Natural killer cell treated with Interleukin-12 subunit alpha and Interleukin-12 subunit beta and Interleukin-15 and Interleukin-18, amount 100 ng/mL, for 72 hours (primary cell): ENCODE data around the gene HDHD3. TPM values are rescaled to one million over a fixed set of nuclear protein-coding genes. Genes with fewer than 3 reads are reported as not detected.
"Not testable (repeated sequence)": the region's sequence is repeated elsewhere in the genome, so short reads cannot be mapped to it uniquely, and the experiment has no call there.

ENCODE experiments used
- ATAC-seq, 2 donors: fragments of 150-1000 bp; cut with Tn5 transposase in 1 of 2; sonication (Bioruptor Pico), chemical (Tn5 transposase) in 1 of 2; 2 replicates each; pipeline ENCODE4 v1.10.0; 2021
- DNase-seq: peaks from one replicate; pipeline ENCODE4 v3.0.0; 2022; ENCODE audit warnings: low spot score
- H3K27ac Mint-ChIP-seq, 2 donors: 1 replicate in 1 of 2; 2 replicates in 1 of 2; pipeline ENCODE4 v1.8.0; 2022; ENCODE audit warnings: mixed read lengths in 2 of 2, mild to moderate bottlenecking in 1 of 2, moderate library complexity in 1 of 2
- H3K27me3 Mint-ChIP-seq, 2 donors: 1 replicate in 1 of 2; 2 replicates in 1 of 2; pipeline ENCODE4 v1.8.0; 2022; ENCODE audit warnings: mixed read lengths in 2 of 2
- H3K36me3 Mint-ChIP-seq: one replicate; pipeline ENCODE4 v1.8.0; 2022; ENCODE audit warnings: mixed read lengths
- H3K4me1 Mint-ChIP-seq, 2 donors: 1 replicate in 1 of 2; 2 replicates in 1 of 2; pipeline ENCODE4 v1.8.0; 2022; ENCODE audit warnings: low read depth in 2 of 2, mixed read lengths in 2 of 2, mild to moderate bottlenecking in 1 of 2
- H3K4me3 Mint-ChIP-seq: one replicate; pipeline ENCODE4 v1.8.0; 2022; ENCODE audit warnings: mixed read lengths
- H3K9me3 Mint-ChIP-seq: 2 replicates; pipeline ENCODE4 v1.8.0; 2022; ENCODE audit warnings: mixed read lengths
- total RNA-seq, 2 donors: library from RNA; stranded (reverse); gene quantifications; one replicate each; pipeline ENCODE4 v1.2.3, GENCODE V29; 2022

HDHD3 gene
- total RNA-seq, 2 donors from 2014 or later = 11.0 to 15.7 TPM

DNA sequence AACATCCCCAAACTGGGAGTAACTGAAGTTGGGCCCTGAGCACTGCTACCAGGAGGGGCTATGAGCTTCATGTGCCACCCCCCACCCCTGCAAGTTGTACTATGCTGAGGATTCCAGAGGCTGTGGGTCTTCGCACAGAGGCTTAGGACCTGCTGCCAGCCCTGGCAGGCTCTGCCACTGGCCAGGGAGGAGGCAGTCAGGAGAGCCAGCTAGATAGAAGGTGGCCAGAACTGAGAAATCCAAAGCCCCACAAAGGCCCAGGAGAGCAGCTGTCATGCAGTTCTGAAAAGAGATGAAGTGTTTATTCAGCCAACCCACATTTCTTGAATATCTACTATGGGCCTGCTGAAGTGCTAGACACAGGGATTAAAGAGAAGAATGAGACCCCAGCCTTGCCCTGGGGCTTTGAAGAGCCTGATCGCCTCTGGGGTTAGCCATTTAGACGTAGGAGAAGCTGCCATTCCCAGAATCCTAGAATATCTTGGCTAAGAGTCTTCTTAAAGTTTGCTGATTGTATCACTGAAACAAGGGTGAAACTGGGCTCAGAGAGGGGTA lies 22.9 kb upstream of the HDHD3 start:
- no peaks in the 10 kb centered on the region for H3K9me3 Mint-ChIP-seq
- H3K4me3 Mint-ChIP-seq = peak overlapping the region; percentile 92
- ATAC-seq = no peak
- H3K27ac Mint-ChIP-seq = peak overlapping the region in 1 of 2 donors; percentile 73
- H3K36me3 Mint-ChIP-seq = no peaks in the 10 kb centered on the region
- H3K4me1 Mint-ChIP-seq = peaks cover 9 to 12% of the 10 kb centered on the region in 2 donors
- no peak for DNase-seq
- H3K27me3 Mint-ChIP-seq = no peaks in the 10 kb centered on the region

DNA sequence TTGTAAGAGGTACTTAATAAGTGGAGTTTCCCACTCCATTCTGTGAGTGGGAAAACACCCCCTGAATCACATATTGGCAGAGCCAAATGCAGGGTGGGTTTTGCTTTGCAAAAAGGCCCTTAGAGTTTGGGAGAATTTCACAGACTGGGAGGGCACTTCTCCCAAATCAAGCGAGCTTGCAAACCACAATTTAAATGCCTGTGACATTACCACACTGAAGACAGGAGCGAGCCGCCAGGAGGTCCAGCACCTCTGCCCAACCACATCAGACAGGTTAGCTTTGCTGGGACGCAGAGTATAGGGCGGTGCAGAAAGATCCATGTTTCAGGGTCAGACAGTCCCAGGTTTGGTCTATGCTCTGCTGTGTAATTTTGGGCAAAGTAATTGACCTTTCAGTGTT lies 22.0 kb upstream of the HDHD3 start:
- peaks cover 9 to 12% of the 10 kb centered on the region in 2 donors for H3K4me1 Mint-ChIP-seq
- H3K9me3 Mint-ChIP-seq = no peaks in the 10 kb centered on the region
- H3K27me3 Mint-ChIP-seq = no peaks in the 10 kb centered on the region
- ATAC-seq (no peak), DNase-seq (no peak)
- peak overlapping the region; percentile 92 for H3K4me3 Mint-ChIP-seq
- no peak overlapping the region for H3K27ac Mint-ChIP-seq
- H3K36me3 Mint-ChIP-seq = no peaks in the 10 kb centered on the region

DNA sequence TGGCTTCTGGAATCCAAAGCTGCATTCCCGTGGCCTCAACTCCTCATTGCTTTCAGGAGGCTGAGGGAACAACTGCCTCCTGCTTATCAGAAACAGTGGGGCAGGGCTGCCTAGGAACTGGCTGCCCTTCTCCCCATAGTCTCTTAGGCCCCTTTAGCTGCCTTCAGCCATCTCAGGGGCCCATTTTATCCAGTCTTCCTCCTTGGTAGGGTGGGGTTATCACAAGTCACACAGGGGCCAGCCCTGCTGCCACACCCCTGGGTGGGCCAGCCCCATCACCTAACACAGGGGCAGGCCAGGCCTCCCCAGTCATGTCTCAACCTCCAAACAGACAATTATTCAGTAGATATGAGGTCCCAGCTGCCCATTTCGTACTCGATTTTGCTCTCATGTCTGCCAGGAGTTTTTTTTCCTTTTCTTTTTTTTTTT lies 20.4 kb upstream of the HDHD3 start:
- Mint-ChIP-seq H3K9me3 (no peaks in the 10 kb centered on the region), H3K4me3 (no peak overlapping the region), H3K36me3 (no peaks in the 10 kb centered on the region), H3K27me3 (no peaks in the 10 kb centered on the region), H3K4me1 (peaks cover 9 to 12% of the 10 kb centered on the region in 2 donors), H3K27ac (no peak overlapping the region)
- DNase-seq (no peak), ATAC-seq (no peak)

DNA sequence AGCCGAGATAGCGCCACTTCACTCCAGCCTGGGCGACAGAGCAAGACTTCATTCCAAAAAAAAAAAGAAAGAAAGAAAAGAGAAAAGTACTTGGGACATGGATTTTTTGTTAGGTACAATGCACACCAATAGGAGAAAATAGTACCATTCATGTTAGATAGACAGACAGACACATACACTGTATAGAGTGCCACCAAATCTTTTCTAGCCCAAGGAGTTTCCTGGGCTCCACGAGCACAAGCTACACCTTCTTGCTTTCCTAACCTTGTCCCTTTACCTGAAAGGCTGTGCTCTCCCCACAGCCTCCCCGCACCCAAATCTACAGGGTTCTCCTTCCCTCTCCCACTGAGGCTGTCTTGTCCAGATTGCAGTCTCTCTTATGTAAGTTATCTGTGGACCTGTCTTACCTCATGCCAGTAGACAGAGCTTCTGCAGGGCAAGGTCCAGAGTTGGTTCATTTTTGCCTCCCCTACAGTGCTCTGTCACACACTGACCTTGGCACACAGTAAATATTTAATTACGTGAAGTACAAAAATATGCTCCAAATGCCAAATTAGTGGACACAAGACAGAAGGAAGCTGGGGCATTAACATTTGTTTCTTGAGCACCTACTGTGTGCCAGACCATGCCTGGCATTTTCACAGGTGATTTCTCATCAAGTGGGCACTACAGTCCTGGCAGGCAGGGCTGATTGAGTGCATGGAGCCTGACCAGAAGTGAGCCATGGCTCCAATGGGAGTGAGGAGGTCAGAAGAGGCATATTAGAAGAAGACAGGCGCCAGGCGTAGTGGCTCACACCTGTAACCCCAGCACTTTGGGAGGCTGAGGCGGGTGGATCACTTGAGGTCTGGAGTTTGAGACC lies 18.4 kb upstream of the HDHD3 start:
- Mint-ChIP-seq H3K4me1 (peaks cover 4 to 7% of the 10 kb centered on the region in 2 donors), H3K9me3 (no peaks in the 10 kb centered on the region), H3K27ac (no peak overlapping the region), H3K4me3 (no peak overlapping the region), H3K36me3 (no peaks in the 10 kb centered on the region), H3K27me3 (no peaks in the 10 kb centered on the region)
- no peak for ATAC-seq
- no peak for DNase-seq

DNA sequence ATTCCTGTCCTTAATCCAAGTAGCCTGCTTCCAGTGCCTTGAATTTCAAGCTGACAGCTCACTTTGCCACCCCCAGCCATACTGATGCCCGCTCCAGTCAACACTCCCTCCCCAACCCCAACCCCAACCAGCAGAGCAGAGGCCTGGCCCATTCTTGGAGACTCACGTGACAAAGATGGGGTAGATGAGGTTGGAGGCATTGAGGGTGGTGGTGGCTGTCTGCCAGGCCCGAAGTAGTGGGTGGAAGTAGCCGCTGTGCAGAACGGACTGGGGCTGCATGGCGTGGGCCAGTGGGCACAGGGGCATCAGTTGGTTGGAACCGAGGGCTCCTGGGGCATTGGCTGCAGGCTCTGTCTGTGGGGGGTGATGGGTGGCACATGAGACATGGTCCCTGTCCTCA lies 16.5 kb upstream of the HDHD3 start:
- Mint-ChIP-seq H3K36me3 (no peaks in the 10 kb centered on the region), H3K4me1 (peaks cover 0 to 4% of the 10 kb centered on the region in 2 donors)

DNA sequence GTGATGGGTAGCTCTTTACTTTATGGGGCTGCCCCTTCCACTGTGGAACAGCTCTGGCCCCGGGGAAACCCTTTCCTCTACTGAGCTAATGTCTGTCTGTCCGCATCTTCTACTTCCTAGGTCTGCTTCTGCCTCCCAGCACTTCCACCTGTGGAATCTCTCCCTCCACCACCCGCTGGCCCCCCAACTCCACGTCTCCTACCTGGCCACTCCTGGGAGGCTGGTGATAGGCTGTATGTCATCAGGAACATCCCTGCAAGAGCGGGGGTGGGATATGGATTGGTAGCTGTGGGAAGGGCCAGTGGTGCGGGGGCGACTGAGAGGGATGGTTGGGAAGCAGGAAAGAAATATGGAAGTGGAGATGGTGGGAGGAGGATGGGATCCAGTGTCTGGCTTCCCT lies 15.1 kb upstream of the HDHD3 start:
- no peaks in the 10 kb centered on the region for H3K27me3 Mint-ChIP-seq
- no peaks in the 10 kb centered on the region for H3K9me3 Mint-ChIP-seq
- H3K4me1 Mint-ChIP-seq = peaks cover 0 to 4% of the 10 kb centered on the region in 2 donors
- no peak overlapping the region for H3K27ac Mint-ChIP-seq
- no peak overlapping the region for H3K4me3 Mint-ChIP-seq
- H3K36me3 Mint-ChIP-seq = no peaks in the 10 kb centered on the region
- no peak for DNase-seq
- ATAC-seq = no peak

More for the DNA sequence above, 16.5 kb upstream of the HDHD3 start:
- no peak overlapping the region for H3K27ac Mint-ChIP-seq
- H3K4me3 Mint-ChIP-seq = no peak overlapping the region
- no peaks in the 10 kb centered on the region for H3K27me3 Mint-ChIP-seq
- DNase-seq (no peak), ATAC-seq (no peak)
- no peaks in the 10 kb centered on the region for H3K9me3 Mint-ChIP-seq

DNA sequence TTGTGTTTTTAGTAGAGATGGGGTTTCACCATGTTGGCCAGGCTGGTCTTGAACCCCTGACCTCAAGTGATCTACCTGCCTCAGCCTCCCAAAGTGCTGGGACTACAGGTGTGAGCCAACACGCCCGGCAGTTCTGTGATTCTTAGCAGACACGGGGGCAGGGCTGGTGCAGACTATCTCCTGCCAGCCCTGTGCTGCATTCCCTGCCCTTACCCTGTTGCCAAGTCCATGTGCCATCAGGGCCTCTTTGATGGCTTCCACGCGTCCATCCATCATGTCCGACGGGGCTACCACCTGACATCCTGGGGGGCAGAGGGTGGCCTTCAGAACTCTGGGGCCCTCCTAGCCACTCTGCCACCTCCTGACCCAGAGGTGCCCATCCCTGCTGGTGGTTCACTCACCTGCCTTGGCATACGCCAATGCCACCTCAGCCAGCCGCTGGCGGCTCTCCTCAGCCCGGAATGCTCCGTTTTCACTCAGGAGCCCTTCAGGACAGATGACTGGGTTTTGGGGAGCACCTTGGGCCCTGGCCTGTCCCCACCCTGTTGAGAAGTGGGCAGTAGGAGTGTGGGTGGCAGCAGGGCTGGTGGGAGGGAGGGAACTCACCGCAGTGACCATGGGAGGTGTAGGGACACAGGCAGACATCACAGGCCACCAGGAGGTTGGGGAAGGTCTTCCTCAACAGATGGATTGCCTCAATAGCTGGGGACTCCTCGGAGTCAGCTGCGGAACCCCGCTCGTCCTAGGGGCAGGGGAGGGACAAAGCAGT lies 13.6 kb upstream of the HDHD3 start:
- DNase-seq (no peak), ATAC-seq (no peak)
- H3K36me3 Mint-ChIP-seq = no peaks in the 10 kb centered on the region
- no peak overlapping the region for H3K4me3 Mint-ChIP-seq
- no peaks in the 10 kb centered on the region for H3K9me3 Mint-ChIP-seq
- H3K27ac Mint-ChIP-seq = no peak overlapping the region
- H3K4me1 Mint-ChIP-seq = peaks cover 0 to 3% of the 10 kb centered on the region in 2 donors
- H3K27me3 Mint-ChIP-seq = no peaks in the 10 kb centered on the region

DNA sequence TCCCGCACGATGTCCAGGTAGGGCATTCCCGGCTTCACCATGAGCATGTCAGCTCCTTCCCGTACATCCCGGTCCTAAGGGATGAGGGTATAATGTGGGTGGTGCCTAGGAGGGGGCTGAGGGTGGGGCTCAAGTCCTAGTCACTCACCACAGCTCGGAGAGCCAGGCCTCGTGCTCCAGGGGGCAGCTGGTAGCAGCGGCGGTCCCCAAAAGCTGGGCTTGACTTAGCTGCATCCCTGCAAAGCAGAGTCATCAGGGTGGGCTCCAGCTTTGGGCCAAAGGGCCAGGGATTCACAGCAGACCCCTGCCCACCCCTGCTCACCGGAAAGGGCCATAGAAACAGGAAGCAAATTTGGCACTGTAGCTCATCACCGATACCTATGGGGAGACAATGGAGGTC lies 12.7 kb upstream of the HDHD3 start:
- ATAC-seq = peak in 1 of 2 donors; percentile 12
- Mint-ChIP-seq H3K27me3 (no peaks in the 10 kb centered on the region), H3K9me3 (no peaks in the 10 kb centered on the region), H3K27ac (no peak overlapping the region), H3K4me1 (peaks cover 0 to 3% of the 10 kb centered on the region in 2 donors), H3K36me3 (no peaks in the 10 kb centered on the region), H3K4me3 (no peak overlapping the region)
- DNase-seq = no peak

DNA sequence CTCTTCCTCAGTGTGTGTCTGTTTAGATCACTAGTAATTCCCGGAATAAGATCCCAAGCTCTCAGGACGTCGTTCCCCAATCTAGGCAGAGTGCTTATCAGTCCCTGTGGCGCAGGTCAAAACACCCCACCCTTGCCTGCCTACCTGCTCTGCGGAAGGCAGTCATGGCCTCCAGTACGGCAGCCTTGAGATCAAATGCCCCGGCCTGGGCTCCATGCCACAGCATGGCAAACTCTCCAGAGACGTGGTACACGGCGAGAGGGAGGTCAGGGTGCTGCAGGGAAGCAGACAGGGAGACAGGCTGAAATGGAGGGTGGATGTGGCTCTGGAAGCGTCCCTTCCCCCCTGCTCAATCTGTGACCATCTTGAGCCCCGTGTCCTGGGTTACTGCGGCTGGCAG lies 12.0 kb upstream of the HDHD3 start:
- ATAC-seq (no peak), DNase-seq (no peak)
- no peaks in the 10 kb centered on the region for H3K9me3 Mint-ChIP-seq
- H3K4me1 Mint-ChIP-seq = peaks cover 0 to 3% of the 10 kb centered on the region in 2 donors
- H3K36me3 Mint-ChIP-seq = no peaks in the 10 kb centered on the region
- H3K27me3 Mint-ChIP-seq = no peaks in the 10 kb centered on the region
- no peak overlapping the region for H3K27ac Mint-ChIP-seq
- H3K4me3 Mint-ChIP-seq = no peak overlapping the region

DNA sequence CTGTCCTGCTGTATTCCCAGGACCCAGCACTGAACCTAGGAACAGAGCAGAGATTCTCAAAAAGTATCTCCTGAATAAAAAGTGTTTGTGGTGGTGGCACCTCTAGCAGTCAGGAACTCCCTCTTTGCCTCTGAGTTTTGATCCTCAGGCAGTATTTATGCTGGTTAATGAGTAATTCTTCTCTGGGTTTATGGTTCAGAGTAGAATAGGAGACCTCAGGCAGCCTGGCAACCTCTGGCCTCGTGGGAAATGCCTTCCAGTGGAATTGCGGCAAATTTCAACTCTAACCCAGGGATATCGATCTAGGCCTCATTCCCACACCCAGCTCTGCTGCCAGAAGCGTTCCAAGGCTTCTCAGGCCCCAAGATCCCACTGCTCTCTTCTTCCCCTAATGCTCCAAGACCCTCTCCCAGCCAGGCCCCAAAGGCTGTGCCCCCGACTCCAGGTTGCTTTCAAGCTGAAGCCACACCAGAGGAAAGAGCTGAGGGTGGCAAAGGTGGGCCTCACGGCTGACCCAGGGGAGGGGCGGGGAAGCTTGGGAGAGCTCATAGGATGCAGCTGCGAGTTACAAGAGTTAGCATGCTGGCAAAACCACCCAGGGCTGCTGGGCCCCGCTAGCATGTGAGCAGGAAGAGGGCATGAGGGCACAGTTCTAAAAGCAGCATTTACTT lies 10.9 kb upstream of the HDHD3 start:
- Mint-ChIP-seq H3K4me1 (peaks cover 0 to 3% of the 10 kb centered on the region in 2 donors), H3K36me3 (no peaks in the 10 kb centered on the region), H3K9me3 (no peaks in the 10 kb centered on the region), H3K4me3 (no peak overlapping the region), H3K27me3 (no peaks in the 10 kb centered on the region), H3K27ac (no peak overlapping the region)
- no peak for ATAC-seq
- DNase-seq = no peak

DNA sequence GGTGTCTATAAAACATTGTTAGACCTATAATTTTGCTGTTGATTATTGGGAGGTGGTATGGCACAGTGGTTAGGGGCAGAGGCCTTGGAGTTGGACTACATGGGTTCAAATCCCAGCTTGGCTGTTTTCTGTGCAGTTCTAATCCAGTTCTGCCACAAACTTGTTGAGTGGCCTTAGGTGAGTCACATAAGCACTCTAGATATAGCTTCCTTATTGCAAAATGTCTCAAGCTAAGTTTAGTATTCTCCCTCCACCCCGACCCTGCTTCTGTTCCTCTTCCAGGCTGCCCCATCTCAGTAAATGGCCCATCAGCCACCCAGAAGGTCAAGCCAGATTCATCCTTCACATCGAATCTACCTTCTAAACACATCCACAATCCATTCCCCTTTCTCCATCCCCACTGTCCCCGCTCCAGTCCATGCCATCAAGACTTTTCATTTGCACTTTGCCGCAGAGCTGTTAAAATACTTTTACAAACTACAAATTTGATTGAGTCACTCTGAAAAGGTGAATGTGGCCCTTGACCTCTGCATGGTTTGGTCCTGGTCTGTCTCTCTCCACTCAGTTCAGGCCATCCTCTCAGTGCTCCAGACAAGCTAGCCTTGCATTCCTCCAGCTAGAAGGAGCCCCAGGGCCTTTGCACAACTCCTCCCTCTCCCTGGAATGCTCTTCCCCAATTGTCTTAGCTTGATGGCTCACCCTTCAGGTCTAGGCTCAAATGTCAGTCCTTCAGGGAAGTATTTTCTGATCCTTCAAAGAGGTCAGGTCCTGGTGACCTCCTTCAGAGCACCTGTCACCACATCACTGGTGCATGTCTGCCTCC lies 10.0 kb upstream of the HDHD3 start:
- ATAC-seq (no peak), DNase-seq (no peak)
- peaks cover 0 to 3% of the 10 kb centered on the region in 2 donors for H3K4me1 Mint-ChIP-seq
- no peak overlapping the region for H3K4me3 Mint-ChIP-seq
- peak overlapping the region in 1 of 2 donors; percentile 19 for H3K27ac Mint-ChIP-seq
- no peaks in the 10 kb centered on the region for H3K27me3 Mint-ChIP-seq
- H3K9me3 Mint-ChIP-seq = no peaks in the 10 kb centered on the region
- H3K36me3 Mint-ChIP-seq = no peaks in the 10 kb centered on the region

DNA sequence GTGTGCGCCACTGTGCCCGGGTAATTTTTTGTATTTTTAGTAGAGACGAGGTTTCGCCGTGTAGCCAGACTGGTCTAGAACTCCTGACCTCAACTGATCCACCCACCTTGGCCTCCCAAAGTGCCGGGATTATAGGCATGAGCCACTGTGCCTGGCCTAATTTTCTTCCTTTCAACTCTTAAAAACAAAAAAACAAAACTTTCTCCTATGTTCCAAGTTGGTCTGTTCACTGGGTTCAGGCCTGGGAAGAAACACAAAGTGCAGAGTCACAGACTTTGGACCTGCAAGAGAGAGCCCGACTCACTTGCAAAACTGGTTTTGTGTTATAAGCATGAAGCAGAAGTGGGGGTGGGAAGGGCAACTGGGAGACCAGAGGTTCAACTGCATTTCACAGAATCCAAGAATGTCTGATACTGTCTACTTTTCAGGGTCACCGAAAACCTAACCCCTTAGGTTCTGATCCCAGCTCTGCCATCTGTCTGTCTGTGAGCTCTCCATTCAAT lies 5.2 kb upstream of the HDHD3 start:
- DNase-seq (no peak), ATAC-seq (no peak)
- Mint-ChIP-seq H3K27me3 (no peaks in the 10 kb centered on the region), H3K4me1 (peaks cover 0 to 4% of the 10 kb centered on the region in 2 donors), H3K4me3 (no peak overlapping the region), H3K27ac (no peak overlapping the region), H3K9me3 (no peaks in the 10 kb centered on the region), H3K36me3 (no peaks in the 10 kb centered on the region)

DNA sequence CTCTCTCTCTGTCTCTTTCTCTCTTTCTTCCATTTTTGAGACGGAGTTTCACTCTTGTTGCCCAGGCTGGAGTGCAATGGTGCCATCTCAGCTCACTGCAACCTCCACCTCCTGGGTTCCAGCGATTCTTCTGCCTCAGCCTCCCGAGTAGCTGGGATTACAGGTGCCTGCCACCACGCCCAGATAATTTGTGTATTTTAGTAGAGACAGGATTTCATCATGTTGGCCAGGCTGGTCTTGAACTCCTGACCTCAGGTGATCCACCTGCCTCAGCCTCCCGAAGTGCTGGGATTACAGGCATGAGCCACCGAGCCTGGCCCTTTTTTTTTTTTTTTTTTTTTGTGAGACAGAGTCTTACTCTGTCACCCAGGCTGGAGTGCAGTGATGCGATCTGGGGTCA lies 4.7 kb upstream of the HDHD3 start:
- H3K4me3 Mint-ChIP-seq, H3K27me3 Mint-ChIP-seq, H3K4me1 Mint-ChIP-seq, H3K9me3 Mint-ChIP-seq, DNase-seq, H3K36me3 Mint-ChIP-seq, ATAC-seq, H3K27ac Mint-ChIP-seq: not testable (repeated sequence)
